ENCODE measurements around the gene OTOP2.

- no peak for TF ChIP-seq CTCF (IDR thresholded peaks at IDR 0.05; ENCODE audit: low read depth, low read length, poor library complexity, severe bottlenecking)
- no peak for TF ChIP-seq EZH2phosphoT487 (IDR thresholded peaks at IDR 0.05; ENCODE audit: borderline replicate concordance, low read length)
Observed at GRCh38 chr17:74919440-74920305, 4.4 kb upstream of the OTOP2 start.
